SU-DHL-6 (cell line): ENCODE results near the gene ZBTB17.

ENCODE experiments used
- CTCF ChIP-seq: fragments of 200-600 bp; sonication (generic); IDR thresholded peaks from one replicate; pipeline ENCODE4 v1.5.1; 2017; ENCODE audit warnings: antibody characterized with exemption, mild to moderate bottlenecking, low read length, moderate library complexity; ENCODE audit not compliant: insufficient read depth, poor library complexity, severe bottlenecking
- EZH2phosphoT487 ChIP-seq: fragments of 200-600 bp; sonication (generic), shearing (Covaris generic); conservative IDR thresholded peaks from 2 replicates; pipeline ENCODE4 v1.6.1; 2018; ENCODE audit warnings: mild to moderate bottlenecking, antibody characterized with exemption, low read length, moderate library complexity, mixed read lengths

GRCh38 chr1:15937146-15937545 lies 38.8 kb downstream of the ZBTB17 start:
- TF ChIP-seq EZH2phosphoT487 (no peak), CTCF (no peak)
